Mucosa of rectum (tissue), 2 donors: ENCODE results near the gene TMEM244.
"Not testable (repeated sequence)": the region's sequence is repeated elsewhere in the genome, so short reads cannot be mapped to it uniquely, and the experiment has no call there.

Experiments used
- H3K27ac ChIP-seq, 2 donors: one replicate each; pipeline ENCODE4 v1.7.0; 2013; ENCODE audit warnings: inconsistent platforms in 2 of 2, low read depth in 2 of 2, low read length in 2 of 2
- H3K27me3 ChIP-seq, 2 donors: one replicate each; pipeline ENCODE4 v1.7.0; 2013; ENCODE audit warnings: low read length in 2 of 2; ENCODE audit not compliant: control insufficient read depth in 2 of 2, insufficient read depth in 2 of 2
- H3K36me3 ChIP-seq, 2 donors: one replicate each; pipeline ENCODE4 v1.7.0; 2013; ENCODE audit warnings: low read length in 2 of 2; ENCODE audit not compliant: control insufficient read depth in 2 of 2, insufficient read depth in 2 of 2
- H3K4me1 ChIP-seq, 2 donors: one replicate each; pipeline ENCODE4 v1.7.0; 2013; ENCODE audit warnings: low read length in 2 of 2, mild to moderate bottlenecking in 1 of 2; ENCODE audit not compliant: control insufficient read depth in 2 of 2, insufficient read depth in 2 of 2
- H3K4me3 ChIP-seq, 2 donors: one replicate each; pipeline ENCODE4 v1.7.0; 2013; ENCODE audit warnings: low read length in 2 of 2
- H3K9ac ChIP-seq, 2 donors: one replicate each; pipeline ENCODE4 v1.7.0; 2013; ENCODE audit warnings: low read length in 2 of 2, low read depth in 1 of 2, mild to moderate bottlenecking in 1 of 2
- H3K9me3 ChIP-seq, 2 donors: one replicate each; pipeline ENCODE4 v1.7.0; 2013; ENCODE audit warnings: low read length in 2 of 2; ENCODE audit not compliant: control insufficient read depth in 2 of 2
- donor health status: healthy.
- donor health status: Normal muscosa, but diverticular disease.

Gene TMEM244

DNA sequence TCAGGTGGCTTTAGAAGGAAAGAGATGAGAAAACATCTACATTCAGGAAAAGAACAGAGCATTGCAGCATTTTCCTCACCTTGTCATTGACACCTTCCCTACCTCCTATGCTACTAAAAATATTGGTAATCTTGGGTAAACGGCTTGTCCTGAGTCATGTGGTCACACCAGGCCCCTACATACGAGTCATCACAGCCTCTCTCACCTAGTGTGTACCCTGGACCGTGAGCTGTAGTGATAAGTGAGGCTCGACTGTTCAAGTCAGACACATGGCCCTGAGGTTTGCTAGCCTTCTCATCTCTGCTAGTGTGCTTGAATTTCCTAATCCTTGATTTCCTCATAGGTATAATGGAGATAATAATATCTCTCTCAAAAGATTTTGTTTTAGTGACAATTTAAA, 29.6 kb upstream of the TMEM244 start:
- H3K9ac ChIP-seq, result no peak overlapping the region
- H3K4me3 ChIP-seq, result no peak overlapping the region
- no peak overlapping the region for H3K27ac ChIP-seq
- no peaks in the 10 kb centered on the region for H3K36me3 ChIP-seq
- no peaks in the 10 kb centered on the region for H3K27me3 ChIP-seq
- H3K9me3 ChIP-seq, result no peaks in the 10 kb centered on the region
- H3K4me1 ChIP-seq, result no peaks in the 10 kb centered on the region

DNA sequence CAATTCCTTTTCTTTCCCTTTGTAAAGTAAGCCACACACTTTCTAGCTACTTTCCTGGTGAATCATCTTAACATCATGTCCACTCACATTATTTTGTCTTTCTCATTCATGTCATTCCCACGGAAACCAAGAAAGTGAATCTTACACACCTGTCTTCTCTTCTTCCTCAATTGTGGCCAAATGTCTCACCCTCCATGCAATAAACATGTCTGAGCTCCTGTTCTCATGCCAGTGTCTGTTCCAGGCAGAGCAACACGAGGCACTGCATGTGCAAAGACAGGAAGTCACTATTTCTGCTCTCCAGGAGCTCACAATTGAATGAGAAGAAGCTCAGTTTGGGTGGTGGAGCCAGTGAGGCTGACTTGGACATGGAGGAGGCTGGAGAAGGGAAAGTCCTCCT, 29.0 kb upstream of the TMEM244 start:
- Histone ChIP-seq H3K4me1 (no peaks in the 10 kb centered on the region), H3K4me3 (no peak overlapping the region), H3K9ac (no peak overlapping the region), H3K9me3 (no peaks in the 10 kb centered on the region), H3K27me3 (no peaks in the 10 kb centered on the region), H3K27ac (no peak overlapping the region), H3K36me3 (no peaks in the 10 kb centered on the region)

DNA sequence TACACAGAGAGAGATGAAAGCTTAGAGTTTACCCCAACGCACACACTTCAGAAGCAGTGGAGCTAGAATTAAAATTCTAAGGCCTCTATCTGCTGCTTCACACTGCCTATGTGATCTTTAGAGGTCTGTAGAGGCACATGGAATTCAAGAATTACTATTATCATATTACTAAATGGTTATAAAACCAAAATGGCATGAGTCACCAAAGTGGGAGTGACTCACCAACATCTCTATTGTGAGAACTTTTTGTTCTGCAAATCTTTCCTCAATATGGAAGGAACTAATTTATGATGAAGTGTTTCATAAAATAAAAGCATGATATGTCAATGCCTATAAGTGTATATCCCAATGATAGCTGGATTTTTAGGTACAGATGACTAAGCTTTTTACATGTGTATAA, 28.5 kb upstream of the TMEM244 start:
- Histone ChIP-seq H3K36me3 (no peaks in the 10 kb centered on the region), H3K9ac (no peak overlapping the region), H3K4me1 (no peaks in the 10 kb centered on the region), H3K9me3 (no peaks in the 10 kb centered on the region), H3K4me3 (no peak overlapping the region), H3K27me3 (no peaks in the 10 kb centered on the region), H3K27ac (no peak overlapping the region)

DNA sequence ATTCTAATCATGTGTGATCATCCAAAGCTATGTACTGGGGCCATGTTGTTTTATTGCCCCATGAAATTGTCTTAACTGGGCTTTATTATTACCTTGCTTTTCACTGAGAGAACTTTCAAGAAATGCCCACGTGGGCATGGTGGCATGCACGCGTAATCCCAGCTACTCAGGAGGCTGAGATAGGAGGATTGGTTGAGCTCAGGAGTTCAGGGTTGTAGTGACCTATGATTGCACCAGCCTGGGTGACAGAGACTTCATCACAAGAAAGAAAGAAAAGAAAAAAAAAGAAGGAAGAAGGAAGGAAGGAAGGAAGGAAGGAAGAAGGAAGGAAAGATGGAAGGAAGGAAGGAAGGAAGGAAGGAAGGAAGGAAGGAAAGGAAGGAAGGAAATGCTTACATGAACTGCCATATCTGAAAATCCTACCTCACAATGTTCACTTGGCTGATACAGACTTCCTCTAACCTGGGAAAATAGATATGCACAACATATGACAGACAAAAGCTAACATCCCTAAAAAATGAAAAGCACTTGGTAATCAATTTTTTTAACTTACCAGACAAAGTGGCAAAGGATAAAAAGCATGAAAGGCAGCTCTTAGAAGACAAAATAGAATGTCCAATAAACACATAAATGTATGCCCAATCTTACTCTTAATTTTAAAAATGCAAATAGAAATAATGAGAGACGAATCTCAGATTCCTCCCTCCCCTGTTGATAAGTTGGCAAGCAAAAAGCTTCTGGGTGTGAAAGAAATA, 25.5 kb upstream of the TMEM244 start:
- Histone ChIP-seq H3K9ac (no peak overlapping the region), H3K4me3 (no peak overlapping the region), H3K9me3 (no peaks in the 10 kb centered on the region), H3K36me3 (no peaks in the 10 kb centered on the region), H3K27me3 (no peaks in the 10 kb centered on the region), H3K4me1 (no peaks in the 10 kb centered on the region), H3K27ac (no peak overlapping the region)

DNA sequence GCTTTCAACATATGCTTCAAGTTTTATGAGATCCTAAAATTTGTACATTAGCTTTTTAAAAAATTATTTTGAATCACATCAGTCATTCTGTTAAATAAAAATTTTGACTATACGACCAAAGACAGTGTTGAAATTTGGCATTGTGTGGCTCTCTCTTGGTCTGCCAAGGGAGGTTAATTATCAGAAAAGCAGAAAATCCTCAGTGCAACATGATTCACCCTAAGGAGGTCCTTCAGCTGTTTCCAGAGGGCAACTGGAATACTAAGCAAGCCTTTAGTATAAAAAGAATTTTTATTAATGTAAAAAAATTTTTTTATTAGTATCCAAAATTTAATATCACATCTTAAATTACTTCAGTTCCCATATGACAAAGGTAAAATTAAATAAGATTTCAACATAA, 23.1 kb upstream of the TMEM244 start:
- no peak overlapping the region for H3K27ac ChIP-seq
- H3K9ac ChIP-seq, result no peak overlapping the region
- no peaks in the 10 kb centered on the region for H3K4me1 ChIP-seq
- no peaks in the 10 kb centered on the region for H3K27me3 ChIP-seq
- H3K9me3 ChIP-seq, result no peaks in the 10 kb centered on the region
- no peaks in the 10 kb centered on the region for H3K36me3 ChIP-seq
- no peak overlapping the region for H3K4me3 ChIP-seq

DNA sequence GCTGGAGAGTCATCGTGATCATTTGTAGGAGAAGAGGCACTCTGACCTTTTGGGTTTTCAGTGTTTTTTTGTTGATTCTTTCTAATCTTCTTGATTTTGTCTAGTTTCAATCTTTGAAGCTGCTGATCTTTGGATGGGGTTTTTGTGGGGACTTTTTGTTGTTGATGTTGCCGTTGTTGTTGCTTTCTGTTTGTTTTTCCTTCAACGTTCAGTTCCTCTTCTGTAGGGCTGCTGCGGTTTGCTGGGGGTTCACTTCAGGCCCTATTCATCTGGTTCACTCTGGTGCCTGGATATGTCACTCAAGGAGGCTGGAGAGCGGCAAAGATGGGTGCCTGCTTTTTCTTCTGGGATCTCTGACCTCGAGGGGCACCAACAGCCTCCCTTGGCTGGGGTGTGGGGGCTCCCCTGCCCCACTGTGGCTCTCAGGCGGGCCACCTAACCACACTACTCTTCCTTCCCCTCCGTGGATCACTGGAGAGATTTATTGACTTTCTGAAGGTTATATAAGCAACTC, 21.5 kb upstream of the TMEM244 start:
- no peaks in the 10 kb centered on the region for H3K9me3 ChIP-seq
- no peak overlapping the region for H3K27ac ChIP-seq
- no peaks in the 10 kb centered on the region for H3K4me1 ChIP-seq
- no peaks in the 10 kb centered on the region for H3K27me3 ChIP-seq
- no peak overlapping the region for H3K9ac ChIP-seq
- no peaks in the 10 kb centered on the region for H3K36me3 ChIP-seq
- H3K4me3 ChIP-seq, result no peak overlapping the region

DNA sequence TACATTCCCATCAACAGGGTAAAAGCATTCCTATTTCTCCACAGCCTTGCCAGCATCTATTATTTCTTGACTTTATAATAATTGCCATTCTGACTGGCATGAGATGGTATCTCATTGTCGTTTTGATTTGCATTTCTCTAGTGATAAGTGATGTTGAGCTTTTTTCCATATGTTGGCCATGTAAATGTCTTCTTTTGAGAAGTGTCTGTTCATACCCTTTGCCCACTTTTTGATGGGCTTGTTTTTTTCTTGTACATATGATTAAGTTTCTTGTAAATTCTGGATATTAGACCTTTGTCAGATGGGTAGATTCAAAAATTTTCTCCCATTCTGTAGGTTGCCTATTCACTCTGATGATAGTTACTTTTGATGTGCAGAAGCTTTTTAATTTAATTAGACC, 16.8 kb upstream of the TMEM244 start:
- not testable (repeated sequence) for H3K9ac ChIP-seq

DNA sequence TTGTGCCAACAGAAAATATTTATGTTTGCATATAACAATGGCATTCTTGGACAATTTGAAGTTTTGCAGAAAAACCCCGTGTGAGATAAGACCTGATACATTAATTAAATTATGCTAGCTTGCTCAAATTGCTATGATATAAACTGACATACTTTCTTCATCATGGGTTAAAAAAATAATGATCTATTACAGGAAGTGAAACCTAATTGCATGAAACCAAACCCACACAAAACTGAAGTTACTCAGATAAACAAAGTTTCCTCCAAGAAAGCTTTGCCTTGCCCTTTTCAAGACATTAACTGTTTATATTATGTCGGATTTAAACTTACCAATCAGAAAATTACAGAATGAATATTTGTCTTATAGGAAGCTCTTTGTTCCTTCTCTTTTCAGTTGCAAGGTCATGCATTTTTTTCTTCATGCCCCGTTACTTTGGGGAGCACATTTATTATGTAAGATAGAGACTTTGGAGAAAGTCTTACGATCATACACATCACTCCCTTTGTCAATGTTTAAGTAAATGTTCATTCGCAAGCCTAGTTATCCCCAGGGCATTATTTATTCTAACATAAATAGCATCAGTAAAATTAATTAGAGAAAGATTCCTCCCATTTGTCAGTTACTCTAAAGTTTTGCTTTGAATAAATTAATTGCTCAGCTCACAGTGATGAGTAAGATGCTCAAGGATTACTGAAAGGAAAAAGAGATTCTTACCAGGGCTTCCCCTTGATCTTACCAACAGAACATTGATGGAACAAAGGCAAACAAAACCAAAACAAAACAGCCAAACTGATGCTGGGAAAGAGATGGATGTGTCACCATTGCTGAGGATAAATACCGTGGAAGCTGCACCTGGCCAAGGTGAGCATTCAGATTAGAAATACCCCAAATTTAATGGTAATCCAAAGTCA, 14.8 kb upstream of the TMEM244 start:
- Histone ChIP-seq H3K4me3 (no peak overlapping the region), H3K27me3 (no peaks in the 10 kb centered on the region), H3K9ac (no peak overlapping the region), H3K36me3 (no peaks in the 10 kb centered on the region), H3K4me1 (no peaks in the 10 kb centered on the region), H3K9me3 (no peaks in the 10 kb centered on the region), H3K27ac (no peak overlapping the region)

More for the DNA sequence above, 16.8 kb upstream of the TMEM244 start:
- not testable (repeated sequence) for H3K4me3 ChIP-seq, H3K4me1 ChIP-seq, H3K36me3 ChIP-seq, H3K27me3 ChIP-seq, H3K27ac ChIP-seq, H3K9me3 ChIP-seq

DNA sequence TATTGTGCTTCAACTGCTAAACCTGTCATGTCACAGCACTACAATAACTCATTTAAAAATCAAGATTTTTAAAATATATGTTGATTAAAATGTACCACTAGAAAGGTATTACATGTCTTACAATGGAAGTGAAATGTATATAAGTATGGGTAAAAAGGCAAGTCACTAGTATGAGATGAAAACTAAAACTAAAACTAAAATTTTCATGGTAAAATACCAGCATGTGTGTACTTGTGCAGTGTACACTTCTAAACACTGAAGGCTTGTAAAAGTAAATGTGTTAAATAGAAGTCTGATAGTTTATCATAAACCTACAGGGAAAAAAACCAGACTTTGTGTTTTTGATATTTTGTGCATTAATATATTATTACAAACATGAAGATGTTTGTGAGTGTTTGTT, 13.7 kb upstream of the TMEM244 start:
- Histone ChIP-seq H3K4me1 (no peaks in the 10 kb centered on the region), H3K4me3 (no peak overlapping the region), H3K9ac (no peak overlapping the region), H3K36me3 (no peaks in the 10 kb centered on the region), H3K27ac (no peak overlapping the region), H3K9me3 (no peaks in the 10 kb centered on the region), H3K27me3 (no peaks in the 10 kb centered on the region)

DNA sequence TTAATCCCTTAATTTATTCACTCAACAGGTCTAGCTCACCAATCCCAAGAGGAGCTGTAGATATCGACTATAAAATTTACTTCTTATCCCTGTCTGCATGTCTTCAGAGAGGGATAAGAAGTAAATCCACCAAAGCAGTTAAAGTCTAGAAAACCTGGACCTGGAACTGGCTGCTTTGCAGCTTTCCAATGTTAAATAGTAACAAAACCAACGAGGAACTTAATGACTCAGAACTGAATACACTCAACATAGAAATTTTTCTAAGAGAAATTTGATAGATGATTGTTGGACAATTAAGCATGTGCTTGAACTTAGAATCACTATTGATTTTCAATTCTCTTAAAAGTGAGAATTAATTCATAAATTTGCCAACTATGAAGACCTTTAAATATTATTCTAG, 11.5 kb upstream of the TMEM244 start:
- H3K27me3 ChIP-seq, result no peaks in the 10 kb centered on the region
- H3K27ac ChIP-seq, result no peak overlapping the region
- no peak overlapping the region for H3K4me3 ChIP-seq
- H3K9me3 ChIP-seq, result no peaks in the 10 kb centered on the region
- H3K9ac ChIP-seq, result no peak overlapping the region
- H3K4me1 ChIP-seq, result no peaks in the 10 kb centered on the region
- H3K36me3 ChIP-seq, result no peaks in the 10 kb centered on the region
